Fibroblast of villous mesenchyme (primary cell): ENCODE results near the gene EFNA1. TPM values are rescaled to one million over a fixed set of nuclear protein-coding genes. Genes with fewer than 3 reads are reported as not detected.

Experiments
- DNase-seq: peaks from one replicate; pipeline ENCODE4 v3.0.0-alpha.2; 2010; ENCODE audit warnings: low read depth
- H3K4me3 ChIP-seq: 2 replicates; pipeline ENCODE4 v1.5.1; 2011; ENCODE audit warnings: low read depth, mild to moderate bottlenecking, low read length
- CTCF ChIP-seq: IDR thresholded peaks from 2 replicates; pipeline ENCODE4 v1.5.1; 2012; ENCODE audit warnings: low read depth, mild to moderate bottlenecking, low read length; ENCODE audit not compliant: insufficient read depth
- small RNA-seq: library from RNA; depleted of rRNA; stranded (forward); fragments of <200 nt; gene quantifications from one replicate; pipeline ENCODE3, GENCODE V24; 2012
- total RNA-seq: library from RNA; depleted of rRNA; stranded (reverse); fragments of >200 nt; gene quantifications from 2 replicates; pipeline ENCODE4 v1.2.3, GENCODE V29; 2012

Gene EFNA1
- total RNA-seq, 1 donor, result not detected

- DNase-seq, result no peak
- TF ChIP-seq CTCF, result no peak
- no peak overlapping the region for H3K4me3 ChIP-seq
Measured at GRCh38 chr1:155183775-155184221, 56.1 kb downstream of the EFNA1 start.

- TF ChIP-seq CTCF, result no peak
- DNase-seq, result no peak
- H3K4me3 ChIP-seq, result no peak overlapping the region
Measured at GRCh38 chr1:155184351-155184811, 56.7 kb downstream of the EFNA1 start.

Small RNAs within 50 kb of the gene (small RNA-seq; reads per million reads assigned to genes)
- gene HMGN2P18, result not detected
- gene RF00019, result not detected

Other genes with a start within 250 kb of the EFNA1 start
- gene PMVK, start 191.2 kb upstream of the EFNA1 start, total RNA-seq, result 6.4 and 8.2 TPM in 2 replicates
- 52.2 and 54.1 TPM in 2 replicates for gene PBXIP1, start 171.8 kb upstream of the EFNA1 start, total RNA-seq
- 26.7 and 28.9 TPM in 2 replicates for gene PYGO2, start 166.1 kb upstream of the EFNA1 start, total RNA-seq
- gene SHC1, start 157.1 kb upstream of the EFNA1 start, total RNA-seq, result 255 and 330 TPM in 2 replicates
- 57.7 and 68.2 TPM in 2 replicates for gene CKS1B, start 153.2 kb upstream of the EFNA1 start, total RNA-seq
- gene FLAD1, start 144.5 kb upstream of the EFNA1 start, total RNA-seq, result 22.9 and 24.2 TPM in 2 replicates
- gene LENEP, start 134.3 kb upstream of the EFNA1 start, total RNA-seq, result 0.32 and 0.43 TPM in 2 replicates
- gene ZBTB7B, start 125.1 kb upstream of the EFNA1 start, total RNA-seq, result 15.5 and 15.8 TPM in 2 replicates
- gene DCST2, start 94.1 kb upstream of the EFNA1 start, total RNA-seq, result not detected in 2 replicates
- gene DCST1, start 94.1 kb upstream of the EFNA1 start, total RNA-seq, result not detected in 2 replicates
- 41.2 and 49.2 TPM in 2 replicates for gene ADAM15, start 76.6 kb upstream of the EFNA1 start, total RNA-seq
- 2.6 and 3.9 TPM in 2 replicates for gene EFNA4, start 64.1 kb upstream of the EFNA1 start, total RNA-seq
- 0.32 and 0.43 TPM in 2 replicates for gene EFNA3, start 49.0 kb upstream of the EFNA1 start, total RNA-seq
- 52.5 and 58.7 TPM in 2 replicates for gene SLC50A1, start 8.0 kb downstream of the EFNA1 start, total RNA-seq
- gene DPM3, start 12.7 kb downstream of the EFNA1 start, total RNA-seq, result 23.7 and 47.0 TPM in 2 replicates
- 65.6 and 95.3 TPM in 2 replicates for gene KRTCAP2, start 45.4 kb downstream of the EFNA1 start, total RNA-seq
- 6.5 and 7.7 TPM in 2 replicates for gene TRIM46, start 46.0 kb downstream of the EFNA1 start, total RNA-seq
- gene THBS3, start 80.0 kb downstream of the EFNA1 start, total RNA-seq, result 32.8 and 35.8 TPM in 2 replicates
- 38.0 and 45.1 TPM in 2 replicates for gene MTX1, start 80.8 kb downstream of the EFNA1 start, total RNA-seq
- gene ENTREP3, start 127.6 kb downstream of the EFNA1 start, total RNA-seq, result 7.7 and 7.8 TPM in 2 replicates
- 33.7 and 35.8 TPM in 2 replicates for gene SCAMP3, start 134.5 kb downstream of the EFNA1 start, total RNA-seq
- 19.3 and 21.6 TPM in 2 replicates for gene CLK2, start 145.6 kb downstream of the EFNA1 start, total RNA-seq
- 0.86 and 1.6 TPM in 2 replicates for gene HCN3, start 149.6 kb downstream of the EFNA1 start, total RNA-seq
- gene PKLR, start 173.6 kb downstream of the EFNA1 start, total RNA-seq, result not detected in 2 replicates
- 427 and 428 TPM in 2 replicates for gene FDPS, start 181.0 kb downstream of the EFNA1 start, total RNA-seq
- 18.4 and 22.9 TPM in 2 replicates for gene RUSC1, start 193.0 kb downstream of the EFNA1 start, total RNA-seq